ENCODE data around the gene DUOXA1.

DNA sequence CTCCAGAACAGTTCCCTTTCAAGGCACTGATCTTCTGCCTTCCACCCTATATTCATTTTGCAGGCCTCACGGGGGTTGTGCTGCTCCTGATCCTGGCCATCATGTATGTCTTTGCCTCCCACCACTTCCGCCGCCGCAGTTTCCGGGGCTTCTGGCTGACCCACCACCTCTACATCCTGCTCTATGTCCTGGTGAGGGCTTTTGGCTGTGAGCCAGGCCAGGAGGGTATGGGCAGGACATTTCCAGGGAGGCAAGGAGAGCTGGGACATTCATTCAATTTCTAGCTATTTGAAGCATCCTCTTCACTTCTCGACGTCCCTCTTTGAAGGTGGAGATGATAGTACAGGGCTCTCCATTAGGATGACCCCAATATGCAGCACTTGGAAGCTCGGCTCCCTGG lies 26.1 kb upstream of the DUOXA1 start:
- TF ChIP-seq, protein P1, sequence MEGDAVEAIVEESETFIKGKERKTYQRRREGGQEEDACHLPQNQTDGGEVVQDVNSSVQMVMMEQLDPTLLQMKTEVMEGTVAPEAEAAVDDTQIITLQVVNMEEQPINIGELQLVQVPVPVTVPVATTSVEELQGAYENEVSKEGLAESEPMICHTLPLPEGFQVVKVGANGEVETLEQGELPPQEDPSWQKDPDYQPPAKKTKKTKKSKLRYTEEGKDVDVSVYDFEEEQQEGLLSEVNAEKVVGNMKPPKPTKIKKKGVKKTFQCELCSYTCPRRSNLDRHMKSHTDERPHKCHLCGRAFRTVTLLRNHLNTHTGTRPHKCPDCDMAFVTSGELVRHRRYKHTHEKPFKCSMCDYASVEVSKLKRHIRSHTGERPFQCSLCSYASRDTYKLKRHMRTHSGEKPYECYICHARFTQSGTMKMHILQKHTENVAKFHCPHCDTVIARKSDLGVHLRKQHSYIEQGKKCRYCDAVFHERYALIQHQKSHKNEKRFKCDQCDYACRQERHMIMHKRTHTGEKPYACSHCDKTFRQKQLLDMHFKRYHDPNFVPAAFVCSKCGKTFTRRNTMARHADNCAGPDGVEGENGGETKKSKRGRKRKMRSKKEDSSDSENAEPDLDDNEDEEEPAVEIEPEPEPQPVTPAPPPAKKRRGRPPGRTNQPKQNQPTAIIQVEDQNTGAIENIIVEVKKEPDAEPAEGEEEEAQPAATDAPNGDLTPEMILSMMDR (optimal IDR thresholded peaks at IDR 0.05 in 1 of 3, IDR thresholded peaks at IDR 0.05 in 1 of 3, conservative IDR thresholded peaks at IDR 0.05 in 1 of 3; ENCODE audit: extremely low read depth in 1 of 3, insufficient read depth in 2 of 3, low read length in 3 of 3), result no peak
- no peak for TF ChIP-seq EZH2 (IDR thresholded peaks at IDR 0.05; ENCODE audit: low read length)

All from keratinocyte (primary cell).